GM12878 (cell line): ENCODE results near the gene BLNK. TPM values are rescaled to one million over a fixed set of nuclear protein-coding genes. Genes with fewer than 3 reads are reported as not detected.
A peak's percentile ranks its signal among the peaks of the same experiment; 100 is the strongest.

Source experiments
- ASH2L ChIP-seq: fragments of 300-600, 200-600 bp; sonication (generic); IDR thresholded peaks from 2 replicates; pipeline ENCODE4 v1.6.1; 2017; ENCODE audit warnings: low read depth, mild to moderate bottlenecking, borderline replicate concordance
- ATF7 ChIP-seq: fragments of 450-650 bp; IDR thresholded peaks from 2 replicates; pipeline ENCODE4 v1.6.1; 2016; ENCODE audit warnings: low read depth, mild to moderate bottlenecking
- CHD4 ChIP-seq: fragments of 200-600 bp; sonication (generic); IDR thresholded peaks from 2 replicates; pipeline ENCODE4 v1.6.1; 2016; ENCODE audit warnings: mild to moderate bottlenecking
- EED ChIP-seq: sonication (generic); IDR thresholded peaks from 2 replicates; pipeline ENCODE4 v1.6.1; 2016; ENCODE audit warnings: antibody characterized with exemption, low read depth
- ESRRA ChIP-seq: IDR thresholded peaks from 2 replicates; pipeline ENCODE4 v1.6.1; 2012; ENCODE audit warnings: mild to moderate bottlenecking, low read length, improper control_type of control experiment
- FOXM1 ChIP-seq: IDR thresholded peaks from 2 replicates; pipeline ENCODE4 v1.6.1; 2012; ENCODE audit warnings: low read depth, mild to moderate bottlenecking, inconsistent platforms, low read length, moderate library complexity
- HCFC1 ChIP-seq: fragments of 150-350 bp; IDR thresholded peaks from 2 replicates; pipeline ENCODE4 v1.6.1; 2014; ENCODE audit warnings: low read length
- POLR2AphosphoS2 ChIP-seq: IDR thresholded peaks from 2 replicates; pipeline ENCODE4 v1.6.1; 2011; ENCODE audit warnings: low read depth, mild to moderate bottlenecking, low read length, improper control_type of control experiment, moderate library complexity
- RUNX3 ChIP-seq: IDR thresholded peaks from 2 replicates; pipeline ENCODE4 v1.6.1; 2012; ENCODE audit warnings: low read length, inconsistent platforms
- SIN3A ChIP-seq: IDR thresholded peaks from 2 replicates; pipeline ENCODE4 v1.6.1; 2012; ENCODE audit warnings: low read depth, low read length, improper control_type of control experiment
- SIX5 ChIP-seq: IDR thresholded peaks from 2 replicates; pipeline ENCODE4 v1.6.1; 2011; ENCODE audit warnings: mild to moderate bottlenecking, low read depth, low read length, moderate library complexity; ENCODE audit not compliant: severe bottlenecking
- TARDBP ChIP-seq: IDR thresholded peaks from 2 replicates; pipeline ENCODE4 v1.6.1; 2016; ENCODE audit warnings: borderline replicate concordance
- ZNF207 ChIP-seq: fragments of 450-650 bp; IDR thresholded peaks from 2 replicates; pipeline ENCODE4 v1.6.1; 2014; ENCODE audit warnings: antibody characterized with exemption, mild to moderate bottlenecking, borderline replicate concordance
- ZNF24 ChIP-seq: fragments of 450-650 bp; IDR thresholded peaks from 2 replicates; pipeline ENCODE4 v1.6.1; 2017; ENCODE audit warnings: antibody characterized with exemption, mild to moderate bottlenecking
- ZNF622 ChIP-seq: fragments of 450-650 bp; IDR thresholded peaks from 2 replicates; pipeline ENCODE4 v1.6.1; 2017; ENCODE audit warnings: mild to moderate bottlenecking, inconsistent platforms
- polyA plus RNA-seq, 11 experiments: library from polyadenylated mRNA; depleted of rRNA in 4 of 11; unstranded in 6 of 11; stranded (reverse) in 5 of 11; fragments of >200 nt; fragmentation: Nextera tagmentation in 4 of 11; fragmentation: Illumina TruSeq in 1 of 11; extraction: Ambion mirVana in 4 of 11; extraction: Trizol in 1 of 11; gene quantifications; 1 replicate in 1 of 11; 2 replicates in 10 of 11; pipeline versions ENCODE4 v1.2.1 to v1.2.3, GENCODE V29; 2011 to 2016; ENCODE audit warnings: inconsistent platforms in 2 of 11, missing spikeins in 2 of 11, low read depth in 1 of 11
- total RNA-seq, 4 experiments: library from RNA; depleted of rRNA in 3 of 4; stranded (reverse); fragments of >200 nt in 3 of 4; fragmentation: Illumina TruSeq in 1 of 4; extraction: Trizol in 1 of 4; gene quantifications; 2 replicates each; pipeline versions ENCODE4 v1.2.1 to v1.2.3, GENCODE V29; 2013 to 2021

The BLNK gene
- total and polyA plus RNA-seq, 10 of the 15 experiments (the other 5 are each of a cell fraction or from before 2014, with no cell fraction given): 79.5 to 201 (median 139) TPM

- no peak for TF ChIP-seq ZNF207
- TF ChIP-seq SIN3A: peak; percentile 66; the same call in 1 of the 2 replicates
- peak; percentile 40; the same call in 1 of the 2 replicates for TF ChIP-seq FOXM1
- no peak for TF ChIP-seq TARDBP
- TF ChIP-seq RUNX3: peak; percentile 43
- TF ChIP-seq CHD4: no peak
- no peak for TF ChIP-seq ESRRA
- TF ChIP-seq EED: peak; percentile 58
- TF ChIP-seq ATF7: peak; percentile 83
- peak; percentile 93 for TF ChIP-seq POLR2AphosphoS2
- no peak for TF ChIP-seq HCFC1
- no peak for TF ChIP-seq ZNF24
- TF ChIP-seq ZNF622: no peak
- no peak for TF ChIP-seq ASH2L
- TF ChIP-seq SIX5: no peak
These were observed at the start of gene BLNK (continued) for GRCh38 chr10:96271016-96271815.
